Heart left ventricle (tissue), 16 donors: ENCODE results near the gene PSD4. TPM values are rescaled to one million over a fixed set of nuclear protein-coding genes. Genes with fewer than 3 reads are reported as not detected.
A peak's percentile ranks its signal among the peaks of the same experiment; 100 is the strongest.

ENCODE experiments used
- ATAC-seq, 4 donors: fragments of 200-7000 bp; cut with Tn5 transposase; one replicate each; pipeline ENCODE4 v1.9.1; 2020 to 2022; ENCODE audit warnings: moderate library complexity in 4 of 4, mild to moderate bottlenecking in 3 of 4, moderate number of reproducible peaks in 1 of 4
- DNase-seq, 5 donors: peaks; one replicate each; pipeline ENCODE4 v3.0.0-alpha.2; 2020
- H3K27ac ChIP-seq, 12 donors: fragments of 200-600 bp; sonication (generic) in 4 of 12; one replicate each; pipeline versions ENCODE4 v1.5.0 to v1.8.0; 2016 to 2022; ENCODE audit warnings: mild to moderate bottlenecking in 2 of 12
- H3K27me3 ChIP-seq, 9 donors: fragments of 200-600 bp; sonication (generic) in 2 of 9; one replicate each; pipeline versions ENCODE4 v1.5.1 to v1.8.0; 2016 to 2022; ENCODE audit warnings: mild to moderate bottlenecking in 3 of 9
- H3K36me3 ChIP-seq, 9 donors: fragments of 200-600 bp; sonication (generic) in 2 of 9; one replicate each; pipeline versions ENCODE4 v1.5.0 to v1.8.0; 2018 to 2022; ENCODE audit warnings: mild to moderate bottlenecking in 2 of 9
- H3K4me1 ChIP-seq, 12 donors: fragments of 200-600 bp; sonication (generic) in 4 of 12; one replicate each; pipeline versions ENCODE4 v1.5.0 to v1.8.0; 2016 to 2022; ENCODE audit warnings: mild to moderate bottlenecking in 3 of 12
- H3K4me3 ChIP-seq, 12 donors: fragments of 200-600 bp; sonication (generic) in 4 of 12; one replicate each; pipeline versions ENCODE4 v1.5.0 to v1.8.0; 2017 to 2022; ENCODE audit warnings: mild to moderate bottlenecking in 9 of 12, moderate library complexity in 4 of 12
- H3K9me3 ChIP-seq, 12 donors: fragments of 200-600 bp; sonication (generic) in 4 of 12; one replicate each; pipeline versions ENCODE4 v1.5.0 to v1.8.0; 2016 to 2022; ENCODE audit warnings: mild to moderate bottlenecking in 1 of 12
- POLR2A ChIP-seq, 2 donors: fragments of 450-650 bp; IDR thresholded peaks; one replicate each; pipeline ENCODE4 v1.6.1; 2017; ENCODE audit warnings: antibody characterized with exemption in 2 of 2, mild to moderate bottlenecking in 2 of 2, moderate library complexity in 2 of 2
- WGBS, 4 donors: extraction: QIAGEN DNeasy Blood & Tissue Kit in 2 of 4; methylation state at CpG; one replicate each; pipeline versions ENCODE4 v1.1.5 to v1.1.7; 2013 to 2018; 5-methylcytosine and 5-hydroxymethylcytosine counted together
- intact Hi-C, 10 donors: fragments of 100-400 bp; cut with DNase I; formaldehyde crosslinking; loops; one replicate each; pipeline versions ENCODE4 v1.11.1 to v1.14.2; 2022
- polyA plus RNA-seq, 2 donors: library from polyadenylated mRNA; stranded (reverse); fragments of 200-250 nt; gene quantifications; one replicate each; pipeline ENCODE4 v1.2.3, GENCODE V29; 2013
- total RNA-seq, 9 donors: library from RNA; depleted of rRNA in 2 of 9; stranded (reverse); fragments of >200 nt in 2 of 9; fragmentation: NEBNext Ultra II Directional in 3 of 9; extraction: Animal tissue kit (Norgen Biotek cat#: 25700) in 3 of 9; gene quantifications; one replicate each; pipeline versions ENCODE4 v1.1.0 to v1.2.4, GENCODE V29; 2016 to 2023
- TF ChIP-seq, protein P1 (sequence below), 12 donors: fragments of 200-600 bp; sonication (generic) in 4 of 12; IDR thresholded peaks; one replicate each; pipeline versions ENCODE4 v1.5.0 to v1.8.0; 2018 to 2022; ENCODE audit warnings: antibody characterized with exemption in 12 of 12, mild to moderate bottlenecking in 5 of 12
- donor health status: ischemic (EF 13 %, LVEDD 7.1; RV severe dilation, severe dysfunction).
- donor health status: healthy with polysubstance abuse.
- donor health status: DM: no; HTN: yes; CAD: no.
- donor health status: DM: no; HTN: no; CAD: no.
- donor health status: ischemic (EF 25% LVEDD 6.9; RV normal size, moderate dysfunction).
- donor health status: ischemic (EF 25% LVEDD 5.7; RV mildly dilated, moderate dysfunction).
- donor health status: healthy.
- donor health status: DM: yes; HTN: yes; CAD: no.
- donor health status: ischemic (EF 35%, LVEDD 5.7; RV mildly dilated, moderate dysfunction).
- donor health status: nonischemic (EF 11% LVEDD 7.7; RV severe dilation, severe dysfunction).
- donor health status: DM: yes; HTN: yes; CAD: no.
- donor health status: PGD.
- donor health status: ischemic (EF 29% LVEDD 5.4; RV normal size, mild dysfunction).
- donor health status: nonischemic (EF 23%, LVEDD 6.1; RV moderate dilation, normal function).

The PSD4 gene
- total and polyA plus RNA-seq, 11 donors, result 0.65 to 23.4 (median 1.9) TPM

DNA sequence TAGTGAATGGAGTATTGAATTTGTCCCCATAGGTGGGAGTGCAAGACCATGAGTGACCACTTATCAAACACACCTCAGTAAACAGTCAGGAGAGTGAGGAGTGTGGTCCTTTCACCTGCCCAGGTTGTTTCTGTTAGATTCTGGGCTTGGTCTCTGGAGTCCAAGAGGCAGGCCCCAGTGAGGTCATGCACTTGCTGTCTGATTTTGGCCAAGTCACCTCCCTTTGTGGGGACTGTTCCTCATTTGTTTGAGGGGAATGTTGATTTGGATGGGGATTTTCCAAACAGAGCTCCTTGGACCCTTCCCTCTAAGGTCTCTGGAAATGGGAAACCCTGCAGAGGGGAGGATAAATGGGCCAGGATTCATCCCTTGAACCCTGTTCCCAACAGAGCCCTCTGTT, 39.1 kb upstream of the PSD4 start:
- TF ChIP-seq POLR2A (IDR thresholded peaks at IDR 0.05), result no peak
- TF ChIP-seq, protein P1, sequence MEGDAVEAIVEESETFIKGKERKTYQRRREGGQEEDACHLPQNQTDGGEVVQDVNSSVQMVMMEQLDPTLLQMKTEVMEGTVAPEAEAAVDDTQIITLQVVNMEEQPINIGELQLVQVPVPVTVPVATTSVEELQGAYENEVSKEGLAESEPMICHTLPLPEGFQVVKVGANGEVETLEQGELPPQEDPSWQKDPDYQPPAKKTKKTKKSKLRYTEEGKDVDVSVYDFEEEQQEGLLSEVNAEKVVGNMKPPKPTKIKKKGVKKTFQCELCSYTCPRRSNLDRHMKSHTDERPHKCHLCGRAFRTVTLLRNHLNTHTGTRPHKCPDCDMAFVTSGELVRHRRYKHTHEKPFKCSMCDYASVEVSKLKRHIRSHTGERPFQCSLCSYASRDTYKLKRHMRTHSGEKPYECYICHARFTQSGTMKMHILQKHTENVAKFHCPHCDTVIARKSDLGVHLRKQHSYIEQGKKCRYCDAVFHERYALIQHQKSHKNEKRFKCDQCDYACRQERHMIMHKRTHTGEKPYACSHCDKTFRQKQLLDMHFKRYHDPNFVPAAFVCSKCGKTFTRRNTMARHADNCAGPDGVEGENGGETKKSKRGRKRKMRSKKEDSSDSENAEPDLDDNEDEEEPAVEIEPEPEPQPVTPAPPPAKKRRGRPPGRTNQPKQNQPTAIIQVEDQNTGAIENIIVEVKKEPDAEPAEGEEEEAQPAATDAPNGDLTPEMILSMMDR (IDR thresholded peaks at IDR 0.05), result no peak
- H3K27ac ChIP-seq, result no peak overlapping the region
- H3K4me1 ChIP-seq, result peaks cover 0 to 7% (median 0%) of the 10 kb centered on the region in 12 donors
- H3K36me3 ChIP-seq, result peaks cover 0 to 7% (median 0%) of the 10 kb centered on the region in 9 donors
- no peaks in the 10 kb centered on the region for H3K27me3 ChIP-seq
- no peak for DNase-seq
- ATAC-seq, result no peak
- H3K4me3 ChIP-seq, result no peak overlapping the region
- H3K9me3 ChIP-seq, result no peaks in the 10 kb centered on the region
- intact Hi-C loops, result loop anchor here (5.0 to 10.0 kb wide), 8 partner anchors 63 to 253 kb away; no protein-coding TSS in a partner anchor

- no peaks in the 10 kb centered on the region for H3K27me3 ChIP-seq
- no peak for ATAC-seq
- DNase-seq, result no peak
- H3K4me3 ChIP-seq, result no peak overlapping the region
- intact Hi-C loops, result loop anchor here (5.0 to 10.0 kb wide), 8 partner anchors 62 to 252 kb away; no protein-coding TSS in a partner anchor
- WGBS, 4 donors, result 69 to 84% (median 83%) methylated on average over 1 of the region's 1 CpG
- peaks cover 0 to 7% (median 0%) of the 10 kb centered on the region in 12 donors for H3K4me1 ChIP-seq
- no peak overlapping the region for H3K27ac ChIP-seq
- TF ChIP-seq, protein P1 (IDR thresholded peaks at IDR 0.05), result no peak
- TF ChIP-seq POLR2A (IDR thresholded peaks at IDR 0.05), result no peak
- peaks cover 0 to 7% (median 0%) of the 10 kb centered on the region in 9 donors for H3K36me3 ChIP-seq
- no peaks in the 10 kb centered on the region for H3K9me3 ChIP-seq
Measured at GRCh38 chr2:113135317-113135716, 38.5 kb upstream of the PSD4 start.

DNA sequence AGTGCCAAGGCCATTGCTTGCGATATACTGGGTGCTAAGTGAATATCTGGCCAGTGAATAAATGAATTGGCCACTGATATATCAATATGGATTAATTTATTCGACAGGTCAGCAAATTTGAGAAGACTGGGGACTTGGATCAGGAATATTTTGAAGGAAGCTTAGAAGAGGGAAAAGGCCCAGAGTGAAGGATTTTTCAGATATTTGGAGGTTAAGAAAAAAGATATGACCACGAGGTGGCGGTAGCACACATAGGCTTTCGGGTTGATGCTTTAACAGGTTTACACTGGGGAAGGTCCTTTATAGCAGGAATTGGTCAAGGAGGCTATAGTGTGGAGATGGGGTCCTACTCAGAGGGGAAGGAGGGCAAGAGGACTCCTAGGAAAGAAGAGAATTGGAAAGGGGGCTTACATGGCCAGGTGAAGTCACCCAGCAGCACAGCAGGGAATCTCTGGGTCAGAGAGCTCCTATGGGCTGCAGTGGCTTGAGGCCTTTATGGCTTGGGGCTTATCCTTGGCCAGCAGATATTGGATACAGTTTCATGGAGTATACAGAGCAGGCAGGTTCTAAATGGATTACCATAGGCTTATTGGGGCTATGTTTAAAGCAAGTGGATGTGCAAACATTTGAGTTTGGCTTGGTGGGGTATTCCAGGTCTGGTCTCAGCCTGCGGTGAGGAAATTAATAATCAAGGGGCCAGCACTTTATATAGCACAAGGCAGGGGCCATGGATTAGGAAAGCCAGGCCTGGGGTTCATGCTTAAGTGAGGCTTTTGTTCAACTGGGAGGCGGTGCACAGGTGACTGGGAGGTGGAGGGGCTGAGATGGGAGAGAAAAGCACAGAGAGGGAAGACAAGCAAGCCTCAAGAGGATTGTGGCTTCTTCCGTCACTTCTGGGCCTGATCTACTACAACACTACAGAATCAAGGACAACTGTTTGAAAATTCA, 36.7 kb upstream of the PSD4 start:
- intact Hi-C loops, result loop anchor here (2.0 to 10.0 kb wide), 9 partner anchors 60 to 250 kb away; no protein-coding TSS in a partner anchor
- no peak for TF ChIP-seq POLR2A (IDR thresholded peaks at IDR 0.05)
- TF ChIP-seq, protein P1 (IDR thresholded peaks at IDR 0.05), result peak in 11 of 12 donors; percentile 31 to 61 (median 52)
- H3K9me3 ChIP-seq, result no peaks in the 10 kb centered on the region
- H3K27ac ChIP-seq, result no peak overlapping the region
- peaks cover 0 to 7% (median 0%) of the 10 kb centered on the region in 12 donors for H3K4me1 ChIP-seq
- no peaks in the 10 kb centered on the region for H3K36me3 ChIP-seq
- 48 to 52% (median 51%) methylated on average over 8 of the region's 8 CpGs for WGBS, 4 donors
- no peak overlapping the region for H3K4me3 ChIP-seq
- peak in 1 of 4 donors; percentile 26 for ATAC-seq
- H3K27me3 ChIP-seq, result no peaks in the 10 kb centered on the region
- no peak for DNase-seq

GRCh38 chr2:113137827-113138226, 35.9 kb upstream of the PSD4 start:
- no peak overlapping the region for H3K27ac ChIP-seq
- TF ChIP-seq, protein P1 (IDR thresholded peaks at IDR 0.05), result no peak
- no peak for TF ChIP-seq POLR2A (IDR thresholded peaks at IDR 0.05)
- peaks cover 0 to 7% (median 0%) of the 10 kb centered on the region in 12 donors for H3K4me1 ChIP-seq
- no peak for DNase-seq
- WGBS, 4 donors, result 100% methylated on average over 1 of the region's 1 CpG
- ATAC-seq, result no peak
- intact Hi-C loops, result loop anchor here (2.0 to 10.0 kb wide), 12 partner anchors 59 to 249 kb away; no protein-coding TSS in a partner anchor
- H3K4me3 ChIP-seq, result no peak overlapping the region
- H3K27me3 ChIP-seq, result no peaks in the 10 kb centered on the region
- no peaks in the 10 kb centered on the region for H3K9me3 ChIP-seq
- no peaks in the 10 kb centered on the region for H3K36me3 ChIP-seq
